ENCODE measurements around the gene CASKIN1. TPM values are rescaled to one million over a fixed set of nuclear protein-coding genes. Genes with fewer than 3 reads are reported as not detected.
"Not testable (repeated sequence)": the region's sequence is repeated elsewhere in the genome, so short reads cannot be mapped to it uniquely, and the experiment has no call there.

CASKIN1 gene
- total RNA-seq, 1 donor: under 0.01 TPM

DNA sequence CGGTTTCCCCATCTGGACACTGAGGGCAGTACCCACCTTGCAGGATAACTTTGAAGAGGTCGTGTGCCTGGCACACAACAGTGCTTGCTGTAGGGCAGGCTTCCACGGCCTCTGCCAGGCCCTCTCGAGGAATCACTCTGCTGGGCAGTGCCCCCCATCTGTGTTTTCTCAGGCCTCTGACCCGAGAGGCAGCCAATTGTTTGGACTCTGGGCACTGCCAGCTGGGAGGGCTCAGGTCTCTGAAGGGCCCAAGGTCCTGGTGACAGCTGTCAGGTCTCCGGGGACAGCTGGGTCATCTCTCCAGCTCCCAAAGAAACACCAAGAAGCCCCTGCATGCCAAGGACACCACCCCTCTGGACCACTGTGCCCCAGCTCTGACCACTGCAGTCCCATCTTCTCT, 49.0 kb downstream of the CASKIN1 start:
- DNase-seq (ENCODE audit: low read depth in 2 of 3, low spot score in 2 of 3): no peak

DNA sequence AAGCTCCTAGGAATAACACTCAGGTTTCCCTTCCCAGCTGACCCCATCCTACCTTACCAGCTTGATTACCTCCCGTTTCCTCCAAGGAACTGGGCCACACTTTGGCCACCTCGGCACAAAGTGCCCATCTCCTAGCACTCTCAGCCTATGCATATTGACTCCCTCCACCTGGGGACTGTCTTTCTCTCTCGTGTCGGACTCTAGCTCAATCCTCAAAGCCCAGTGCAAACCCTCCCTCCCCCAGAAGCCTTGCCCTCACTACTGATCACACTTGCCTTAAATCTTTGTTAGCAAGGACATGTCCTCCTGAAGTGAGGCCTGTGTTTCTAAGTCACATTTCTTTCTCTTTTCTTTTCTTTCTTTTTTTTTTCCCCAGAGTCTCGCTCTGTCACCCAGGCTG, 50.6 kb downstream of the CASKIN1 start:
- no peak for DNase-seq (ENCODE audit: low read depth in 2 of 3, low spot score in 2 of 3)

DNA sequence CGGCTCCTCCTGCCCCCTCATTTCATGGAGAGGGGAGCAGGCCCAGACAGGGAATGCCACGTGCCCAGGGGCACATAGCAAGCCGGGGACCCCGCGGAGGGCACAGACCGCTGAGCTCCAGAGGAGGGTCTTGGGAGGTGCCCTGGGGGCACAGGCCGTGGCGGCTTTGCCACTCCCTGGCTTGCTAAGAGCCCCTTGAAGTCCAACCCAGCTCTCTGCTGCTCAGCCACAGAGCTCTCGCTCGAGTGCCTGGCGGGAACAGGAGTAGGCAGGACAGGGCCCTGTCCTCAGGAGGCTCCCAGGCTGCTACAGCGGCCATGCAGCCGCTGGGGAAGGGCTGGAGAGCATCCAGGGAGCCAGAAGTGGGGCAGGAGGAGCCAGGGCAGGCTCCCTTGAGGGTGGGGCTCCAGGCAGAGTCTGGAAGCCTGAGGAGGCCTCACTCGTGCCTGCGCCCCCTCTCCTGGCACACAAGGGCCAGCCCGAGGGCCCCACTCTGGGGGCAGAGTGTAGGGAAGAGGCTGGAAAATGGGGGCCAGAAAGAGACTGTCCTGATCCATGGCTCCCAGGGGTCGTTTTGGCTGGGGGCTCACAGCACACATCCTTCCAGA, 52.4 kb downstream of the CASKIN1 start:
- DNase-seq (ENCODE audit: low read depth in 2 of 3, low spot score in 2 of 3): no peak

DNA sequence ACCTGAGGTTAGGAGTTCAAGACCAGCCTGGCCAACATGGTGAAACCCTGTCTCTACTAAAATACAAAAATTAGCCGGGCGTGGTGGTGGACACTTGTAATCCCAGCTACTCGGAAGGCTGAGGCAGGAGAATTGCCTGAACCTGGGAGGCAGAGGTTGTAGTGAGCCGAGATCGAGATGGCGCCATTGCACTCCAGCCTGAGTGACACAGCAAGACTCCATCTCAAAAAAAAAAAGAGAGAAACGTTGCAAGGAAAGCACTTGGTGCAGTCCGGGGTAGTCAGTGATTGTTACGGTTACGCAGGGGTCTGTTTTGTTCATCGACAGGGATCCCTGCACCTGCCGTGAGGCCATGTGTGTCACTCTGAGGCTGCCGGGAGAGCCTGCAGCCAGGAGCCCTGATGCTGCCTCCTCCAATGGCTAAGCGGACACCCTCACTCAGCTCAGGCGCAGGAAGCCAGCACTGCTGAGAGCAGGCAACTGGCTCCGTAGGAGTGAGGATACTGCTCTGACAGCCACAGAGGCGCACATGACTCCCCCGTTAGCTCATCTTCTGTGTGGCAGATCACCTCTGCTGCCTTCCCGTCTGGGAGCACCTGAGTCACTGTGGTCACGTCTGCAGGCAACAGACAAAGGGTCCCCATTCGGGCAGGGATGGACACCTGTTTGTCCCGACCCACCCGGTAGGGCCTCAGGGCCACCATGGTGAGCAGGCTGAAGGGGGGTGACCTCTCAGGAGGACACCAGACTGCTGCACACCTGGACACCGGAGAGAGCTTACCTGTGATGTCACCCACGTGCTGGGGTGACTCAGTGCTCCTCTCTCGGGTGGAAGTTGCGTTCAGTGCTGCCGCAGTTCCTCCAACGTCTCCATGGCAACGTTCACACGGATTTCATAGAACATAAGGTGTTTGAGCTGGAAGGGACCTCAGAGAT, 53.2 kb downstream of the CASKIN1 start:
- no peak for DNase-seq (ENCODE audit: low read depth in 2 of 3, low spot score in 2 of 3)

DNA sequence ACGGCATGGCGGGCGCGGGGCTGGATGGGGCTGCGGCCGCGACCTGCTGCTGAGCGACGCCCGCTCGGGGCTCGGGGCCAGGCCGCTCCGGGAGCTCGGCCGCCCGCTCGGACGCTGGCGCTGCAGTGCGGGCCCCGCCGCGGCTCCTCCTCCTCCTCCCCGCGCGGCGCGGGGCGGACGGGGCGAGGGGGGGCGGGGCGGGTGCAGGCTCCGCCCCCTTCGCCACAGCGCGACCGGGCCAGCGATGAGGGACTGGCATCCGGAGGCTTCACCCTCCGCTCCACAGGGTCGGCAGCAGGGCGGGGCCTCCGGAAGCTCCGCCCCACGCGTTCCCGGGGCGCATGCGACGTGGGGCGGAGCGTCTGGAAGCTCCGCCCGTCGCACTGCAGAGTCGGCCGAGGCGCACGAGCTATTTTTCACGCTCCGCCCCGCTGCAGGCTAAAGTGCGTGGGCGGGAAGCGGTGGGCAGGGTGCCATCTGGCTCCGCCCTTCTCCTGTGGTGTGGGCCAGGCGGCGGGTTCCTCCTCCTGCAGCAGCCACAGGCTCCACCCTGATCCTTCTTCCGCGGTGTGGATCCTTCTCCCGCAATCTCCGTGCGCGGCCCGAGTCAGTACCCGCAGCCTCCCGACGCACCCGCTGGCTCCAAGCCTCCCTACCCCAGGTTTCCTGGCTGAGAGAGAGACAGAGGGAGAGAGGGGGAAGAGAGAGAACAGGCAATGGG, 60.5 kb downstream of the CASKIN1 start, which contains the start of gene PKD1:
Gene PKD1, minus strand, starts transcription at position 129 of the 721 bp plus-strand sequence. CDS start 209 bp downstream, outside the sequence.
- DNase-seq (ENCODE audit: low read depth in 2 of 3, low spot score in 2 of 3): peak; percentile 89 to 93 (median 92)

DNA sequence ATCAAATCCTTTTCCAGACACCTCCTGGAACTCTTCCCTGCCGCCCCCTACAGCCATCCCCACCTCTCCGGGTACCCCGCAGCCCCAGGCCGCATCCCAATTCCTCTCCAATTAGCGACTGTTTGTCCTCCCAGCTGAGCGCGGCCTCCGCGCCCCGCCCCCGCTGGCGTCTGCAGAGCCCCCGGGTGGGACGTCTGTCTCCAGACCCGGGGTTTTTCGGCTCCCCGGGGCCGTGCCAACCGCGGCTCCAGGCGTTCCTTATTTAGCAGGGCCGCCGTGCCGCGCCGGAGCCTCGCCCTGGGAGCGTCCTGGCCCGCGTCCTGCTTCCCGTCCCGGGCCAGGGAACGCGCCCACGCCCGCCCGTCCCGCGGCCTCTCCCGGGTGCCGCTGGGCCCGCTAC, 61.3 kb downstream of the CASKIN1 start:
- DNase-seq (ENCODE audit: low read depth in 2 of 3, low spot score in 2 of 3): not testable (repeated sequence)

DNA sequence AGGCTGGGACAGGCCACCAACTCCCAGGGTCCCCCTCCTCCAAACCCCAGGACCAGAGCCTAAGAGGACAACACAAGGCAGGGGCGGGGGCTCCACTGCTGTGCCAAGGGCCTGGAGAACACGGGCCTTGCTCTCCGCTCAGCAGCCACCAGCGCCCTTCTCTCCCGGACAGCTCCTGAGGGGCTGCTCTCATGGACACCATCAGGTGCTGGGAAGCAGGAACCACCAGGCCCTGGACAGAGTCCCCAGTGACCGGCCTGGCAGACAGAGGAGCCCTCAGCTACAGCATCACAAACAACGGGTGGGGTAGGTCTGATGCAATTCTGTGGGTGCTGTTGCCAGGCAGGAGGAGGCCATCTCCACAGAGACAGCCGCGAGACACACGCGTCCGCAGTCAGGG, 62.6 kb downstream of the CASKIN1 start:
- DNase-seq (ENCODE audit: low read depth in 2 of 3, low spot score in 2 of 3): not testable (repeated sequence)

DNA sequence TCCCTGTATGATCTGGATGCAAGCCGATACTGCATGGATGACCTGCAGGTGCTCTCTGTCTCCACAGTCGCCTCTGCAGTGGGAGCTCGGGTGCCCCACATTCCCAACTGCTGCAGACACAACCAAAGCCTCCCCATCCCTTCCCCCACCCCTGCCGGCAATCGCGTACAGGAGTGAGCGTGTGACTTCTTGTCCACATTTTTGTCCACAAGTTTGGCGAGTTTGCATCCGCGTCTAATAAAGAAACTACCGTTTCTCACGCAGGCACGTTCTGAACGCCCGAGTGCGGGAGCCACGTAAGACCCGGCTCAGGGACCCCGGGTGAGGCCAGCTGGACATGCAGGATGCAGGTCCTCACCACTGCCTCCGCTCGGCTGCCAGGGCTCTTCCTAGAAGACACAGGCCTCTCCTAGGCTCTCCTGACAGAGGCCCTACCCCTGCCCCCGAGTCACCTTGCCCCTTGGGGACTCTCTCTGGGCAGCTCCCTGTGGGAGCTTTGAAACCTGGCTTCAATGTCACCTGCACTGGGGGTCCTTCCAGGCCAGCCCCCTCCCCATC, 66.4 kb downstream of the CASKIN1 start:
- not testable (repeated sequence) for DNase-seq (ENCODE audit: low read depth in 2 of 3, low spot score in 2 of 3)

DNA sequence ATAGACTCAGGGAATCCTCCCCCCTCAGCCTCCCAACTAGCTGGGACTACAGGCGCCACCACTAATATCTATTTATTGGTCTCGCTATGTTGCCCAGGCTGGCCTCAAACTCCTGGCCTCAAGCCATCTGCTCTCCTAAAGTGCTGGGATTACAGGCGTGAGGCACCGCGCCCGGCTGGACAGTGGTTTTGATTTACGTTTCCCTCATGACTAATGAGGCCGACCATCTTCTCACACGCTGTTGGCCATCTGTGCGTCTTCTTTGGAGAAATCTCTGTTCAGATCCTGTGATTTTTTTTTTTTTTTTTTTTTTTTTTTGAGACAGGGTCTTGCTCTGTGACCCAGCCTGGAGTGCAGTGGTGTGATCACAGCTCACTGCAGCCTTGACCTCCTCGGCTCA, 67.2 kb downstream of the CASKIN1 start:
- not testable (repeated sequence) for DNase-seq (ENCODE audit: low read depth in 2 of 3, low spot score in 2 of 3)

DNA sequence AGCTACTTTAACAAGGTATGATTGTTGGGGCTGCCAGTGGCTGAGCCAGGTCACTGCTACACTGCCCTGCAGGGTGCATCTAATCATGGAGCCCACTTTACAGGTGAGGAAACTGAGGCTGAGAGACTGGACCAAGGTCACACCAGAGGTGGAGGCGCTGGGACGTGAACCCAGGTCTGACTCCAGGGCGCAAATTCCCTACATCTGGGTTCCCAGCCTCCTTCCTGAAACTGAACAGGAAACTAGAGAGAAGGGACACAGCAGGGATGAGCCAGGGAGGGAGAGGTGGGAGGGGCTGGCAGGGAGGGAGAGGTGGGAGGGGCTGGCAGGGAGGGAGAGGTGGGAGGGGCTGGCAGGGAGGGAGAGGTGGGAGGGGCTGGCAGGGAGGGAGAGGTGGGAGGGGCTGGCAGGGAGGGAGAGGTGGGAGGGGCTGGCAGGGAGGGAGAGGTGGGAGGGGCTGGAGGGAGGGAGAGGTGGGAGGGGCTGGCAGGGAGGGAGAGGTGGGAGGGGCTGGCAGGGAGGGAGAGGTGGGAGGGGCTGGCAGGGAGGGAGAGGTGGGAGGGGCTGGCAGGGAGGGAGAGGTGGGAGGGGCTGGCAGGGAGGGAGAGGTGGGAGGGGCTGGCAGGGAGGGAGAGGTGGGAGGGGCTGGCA, 68.7 kb downstream of the CASKIN1 start:
- not testable (repeated sequence) for DNase-seq (ENCODE audit: low read depth in 2 of 3, low spot score in 2 of 3)

Small RNAs within 50 kb of the gene (small RNA-seq; reads per million reads assigned to genes)
- gene MIR3180-5: not detected
- not detected for gene MIR4516
- not detected for gene RF00019
- gene SNORD60: not detected

Other genes starting within 250 kb of the CASKIN1 start
- gene RPL3L, start 241.9 kb downstream of the CASKIN1 start, total RNA-seq: not detected
- gene NDUFB10, start 237.1 kb downstream of the CASKIN1 start, total RNA-seq: 138 TPM
- 14,735 TPM for gene RPS2, start 231.8 kb downstream of the CASKIN1 start, total RNA-seq
- 0.54 TPM for gene RNF151, start 229.7 kb downstream of the CASKIN1 start, total RNA-seq
- 62.7 TPM for gene TBL3, start 224.6 kb downstream of the CASKIN1 start, total RNA-seq
- not detected for gene NOXO1, start 215.1 kb downstream of the CASKIN1 start, total RNA-seq
- 14.5 TPM for gene GFER, start 212.4 kb downstream of the CASKIN1 start, total RNA-seq
- gene SYNGR3, start 206.6 kb downstream of the CASKIN1 start, total RNA-seq: 4.3 TPM
- 34.7 TPM for gene ZNF598, start 186.8 kb downstream of the CASKIN1 start, total RNA-seq
- gene NPW, start 176.8 kb downstream of the CASKIN1 start, total RNA-seq: 3.8 TPM
- 8.6 TPM for gene NHERF2, start 169.7 kb downstream of the CASKIN1 start, total RNA-seq
- 73.2 TPM for gene NTHL1, start 148.8 kb downstream of the CASKIN1 start, total RNA-seq
- 71.1 TPM for gene TSC2, start 148.6 kb downstream of the CASKIN1 start, total RNA-seq
- 125 TPM for gene PKD1, start 60.7 kb downstream of the CASKIN1 start, total RNA-seq
- 0.27 TPM for gene RAB26, start 48.0 kb downstream of the CASKIN1 start, total RNA-seq
- 90.5 TPM for gene TRAF7, start 40.8 kb downstream of the CASKIN1 start, total RNA-seq
- gene MLST8, start 8.8 kb upstream of the CASKIN1 start, total RNA-seq: 87.5 TPM
- gene BRICD5, start 14.3 kb upstream of the CASKIN1 start, total RNA-seq: 1.3 TPM
- gene PGP, start 18.2 kb upstream of the CASKIN1 start, total RNA-seq: 12.9 TPM
- gene E4F1, start 27.0 kb upstream of the CASKIN1 start, total RNA-seq: 52.0 TPM
- 0.54 TPM for gene DNASE1L2, start 39.8 kb upstream of the CASKIN1 start, total RNA-seq
- gene ECI1, start 55.0 kb upstream of the CASKIN1 start, total RNA-seq: 53.9 TPM
- 144 TPM for gene RNPS1, start 71.5 kb upstream of the CASKIN1 start, total RNA-seq
- 8.1 TPM for gene ABCA3, start 144.1 kb upstream of the CASKIN1 start, total RNA-seq
- 4.8 TPM for gene CCNF, start 232.8 kb upstream of the CASKIN1 start, total RNA-seq

All from hematopoietic multipotent progenitor cell (in vitro differentiated cells).